Erythroblast (primary cell): ENCODE data around the gene CACNA2D1.

Source experiments
- GATA1 ChIP-seq: IDR thresholded peaks from 2 replicates; pipeline ENCODE4 v1.6.1; 2011; ENCODE audit warnings: low read depth, mild to moderate bottlenecking, control low read depth, low read length, moderate library complexity
- POLR2A ChIP-seq: IDR thresholded peaks from 2 replicates; pipeline ENCODE4 v1.6.1; 2011; ENCODE audit warnings: mild to moderate bottlenecking, low read length

- TF ChIP-seq POLR2A (no peak), GATA1 (no peak)
Measured at GRCh38 chr7:82335001-82335400, 108.6 kb downstream of the CACNA2D1 start.
